Caco-2 (cell line): ENCODE results near the gene LDB2. TPM values are rescaled to one million over a fixed set of nuclear protein-coding genes. Genes with fewer than 3 reads are reported as not detected.
A peak's percentile ranks its signal among the peaks of the same experiment; 100 is the strongest.

ENCODE experiments used
- BruUV-seq: library from RNA; stranded (reverse); fragments of 400-500 nt; replicated peaks from 2 replicates; lab custom pipeline; 2021; lab: Mats Ljungman, UMichigan
- CTCF ChIA-PET: fragments of 300-600 bp; sonication (Branson Sonifier 250); formaldehyde crosslinking; loops from one replicate; lab custom pipeline; 2022; ENCODE audit warnings: antibody characterized with exemption; lab: Charles Lee
- POLR2A ChIA-PET: fragments of 300-600 bp; sonication (Branson Sonifier 250); formaldehyde crosslinking; loops from one replicate; lab custom pipeline; 2022; ENCODE audit warnings: antibody characterized with exemption; lab: Charles Lee
- DNase-seq, 2 experiments: peaks; one replicate each; pipeline versions ENCODE4 v3.0.0 to v3.0.0-alpha.2; 2020 to 2022
- H3K27me3 ChIP-seq: replicated peaks from 2 replicates; pipeline ENCODE4 v1.6.0; 2011; ENCODE audit warnings: low read length; ENCODE audit not compliant: control insufficient read depth, insufficient read depth
- H3K36me3 ChIP-seq: 2 replicates; pipeline ENCODE4 v1.5.1; 2011; ENCODE audit warnings: low read length; ENCODE audit not compliant: control insufficient read depth, insufficient read depth
- H3K4me1 ChIP-seq: fragments of 250-450 bp; sonication (Bioruptor Pico); 2 replicates; pipeline ENCODE4 v1.5.1; 2020; ENCODE audit warnings: mild to moderate bottlenecking
- H3K4me3 ChIP-seq: 2 replicates; pipeline ENCODE4 v1.5.1; 2011; ENCODE audit warnings: low read depth, mild to moderate bottlenecking, control low read depth, low read length
- H3K9me3 ChIP-seq: fragments of 250-450 bp; sonication (Bioruptor Pico); 2 replicates; pipeline ENCODE4 v1.5.1; 2020; ENCODE audit warnings: mild to moderate bottlenecking, moderate library complexity
- H3K27ac Mint-ChIP-seq: one replicate; pipeline ENCODE4 v1.8.0; 2022; ENCODE audit warnings: mixed read lengths; ENCODE audit not compliant: unreplicated experiment
- H3K27me3 Mint-ChIP-seq: one replicate; pipeline ENCODE4 v1.8.0; 2022; ENCODE audit warnings: mixed read lengths; ENCODE audit not compliant: insufficient read depth, unreplicated experiment
- H3K36me3 Mint-ChIP-seq: one replicate; pipeline ENCODE4 v1.8.0; 2022; ENCODE audit warnings: mild to moderate bottlenecking, mixed read lengths; ENCODE audit not compliant: insufficient read depth, unreplicated experiment
- H3K4me1 Mint-ChIP-seq: one replicate; pipeline ENCODE4 v1.8.0; 2022; ENCODE audit warnings: low read depth, mixed read lengths; ENCODE audit not compliant: unreplicated experiment
- H3K4me3 Mint-ChIP-seq: one replicate; pipeline ENCODE4 v1.8.0; 2022; ENCODE audit warnings: mild to moderate bottlenecking, moderate library complexity, mixed read lengths; ENCODE audit not compliant: unreplicated experiment
- H3K9me3 Mint-ChIP-seq: one replicate; pipeline ENCODE4 v1.8.0; 2022; ENCODE audit warnings: mixed read lengths; ENCODE audit not compliant: unreplicated experiment
- intact Hi-C: fragments of 100-400 bp; cut with micrococcal nuclease; formaldehyde crosslinking; loops from one replicate; pipeline ENCODE4 v1.10.0; 2022; ENCODE audit not compliant: unreplicated experiment
- total RNA-seq: library from RNA; stranded (reverse); gene quantifications from 2 replicates; pipeline ENCODE4 v1.2.3, GENCODE V29; 2022
- TF ChIP-seq, protein P1 (sequence below), 2 experiments: fragments of 200-600 bp in 1 of 2; IDR thresholded peaks; 1 replicate in 1 of 2; 2 replicates in 1 of 2; pipeline versions ENCODE4 v1.5.1 to v1.8.0; 2011 to 2022; ENCODE audit warnings: antibody characterized with exemption in 1 of 2, control low read depth in 1 of 2, inconsistent platforms in 1 of 2, low read depth in 1 of 2, low read length in 1 of 2, mild to moderate bottlenecking in 1 of 2, moderate library complexity in 1 of 2; ENCODE audit not compliant: insufficient read depth in 1 of 2, severe bottlenecking in 1 of 2, unreplicated experiment in 1 of 2

Gene LDB2
- total RNA-seq, 1 experiment from 2014 or later = not detected

DNA sequence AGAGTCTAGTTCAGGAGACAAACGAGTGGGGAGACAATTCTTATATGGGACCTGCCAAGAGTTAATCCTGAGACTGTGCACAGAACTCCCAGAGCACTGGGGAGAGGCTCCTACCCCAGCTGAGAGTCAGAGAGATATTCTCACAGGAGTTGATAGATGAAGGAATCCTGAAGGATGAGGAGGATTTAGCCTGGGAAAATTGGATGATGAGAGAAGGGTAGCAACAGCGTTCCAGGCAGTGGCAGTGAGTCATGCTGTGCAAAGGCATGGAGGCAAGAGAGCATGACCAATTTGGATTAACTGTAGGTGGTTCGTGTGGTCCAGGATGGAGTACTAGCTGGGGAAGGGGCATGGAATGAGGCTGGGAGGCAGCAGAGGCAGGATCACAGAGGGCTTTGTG is 318.6 kb downstream of the LDB2 start:
- ChIA-PET CTCF (no interaction called here), POLR2A (no interaction called here)
- no peaks in the 10 kb centered on the region for H3K4me1 ChIP-seq
- DNase-seq = no peak
- Mint-ChIP-seq H3K4me1 (no peaks in the 10 kb centered on the region), H3K36me3 (no peaks in the 10 kb centered on the region), H3K27ac (peak overlapping the region; percentile 11), H3K27me3 (peaks cover 17% of the 10 kb centered on the region), H3K9me3 (no peaks in the 10 kb centered on the region), H3K4me3 (no peak overlapping the region)
- TF ChIP-seq, protein P1, sequence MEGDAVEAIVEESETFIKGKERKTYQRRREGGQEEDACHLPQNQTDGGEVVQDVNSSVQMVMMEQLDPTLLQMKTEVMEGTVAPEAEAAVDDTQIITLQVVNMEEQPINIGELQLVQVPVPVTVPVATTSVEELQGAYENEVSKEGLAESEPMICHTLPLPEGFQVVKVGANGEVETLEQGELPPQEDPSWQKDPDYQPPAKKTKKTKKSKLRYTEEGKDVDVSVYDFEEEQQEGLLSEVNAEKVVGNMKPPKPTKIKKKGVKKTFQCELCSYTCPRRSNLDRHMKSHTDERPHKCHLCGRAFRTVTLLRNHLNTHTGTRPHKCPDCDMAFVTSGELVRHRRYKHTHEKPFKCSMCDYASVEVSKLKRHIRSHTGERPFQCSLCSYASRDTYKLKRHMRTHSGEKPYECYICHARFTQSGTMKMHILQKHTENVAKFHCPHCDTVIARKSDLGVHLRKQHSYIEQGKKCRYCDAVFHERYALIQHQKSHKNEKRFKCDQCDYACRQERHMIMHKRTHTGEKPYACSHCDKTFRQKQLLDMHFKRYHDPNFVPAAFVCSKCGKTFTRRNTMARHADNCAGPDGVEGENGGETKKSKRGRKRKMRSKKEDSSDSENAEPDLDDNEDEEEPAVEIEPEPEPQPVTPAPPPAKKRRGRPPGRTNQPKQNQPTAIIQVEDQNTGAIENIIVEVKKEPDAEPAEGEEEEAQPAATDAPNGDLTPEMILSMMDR (IDR thresholded peaks at IDR 0.05; ENCODE audit: insufficient read depth in 1 of 2, low read depth in 1 of 2, low read length in 1 of 2, severe bottlenecking in 1 of 2, unreplicated experiment in 1 of 2) = no peak
- intact Hi-C loops = no loop called here
- no peak overlapping the region for H3K4me3 ChIP-seq
- BruUV-seq = no TSS peak
- H3K36me3 ChIP-seq = no peaks in the 10 kb centered on the region
- H3K9me3 ChIP-seq = no peaks in the 10 kb centered on the region
- H3K27me3 ChIP-seq = no peaks in the 10 kb centered on the region; the same call in 1 of the 2 replicates

DNA sequence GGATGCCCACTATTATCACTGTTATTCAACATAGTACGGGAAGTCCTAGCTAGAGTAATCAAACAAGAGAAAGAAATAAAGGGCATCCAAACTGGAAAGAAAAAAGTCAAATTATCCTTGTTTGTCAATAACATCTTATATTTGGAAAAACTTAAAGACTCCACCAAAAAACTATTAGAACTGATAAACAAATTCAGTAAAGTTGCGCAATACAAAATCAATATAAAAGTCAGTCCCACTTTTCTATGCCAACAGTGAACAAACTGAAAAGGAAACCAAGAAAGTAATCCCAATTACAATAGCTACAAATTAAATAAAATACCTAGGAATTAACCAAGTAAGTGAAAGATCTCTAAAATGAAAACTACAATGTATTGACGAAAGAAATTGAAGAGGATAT is 321.3 kb downstream of the LDB2 start:
- Histone ChIP-seq H3K36me3 (no peaks in the 10 kb centered on the region), H3K27me3 (no peaks in the 10 kb centered on the region), H3K9me3 (no peaks in the 10 kb centered on the region), H3K4me1 (no peaks in the 10 kb centered on the region), H3K4me3 (no peak overlapping the region)
- BruUV-seq = no TSS peak
- peaks cover 21% of the 10 kb centered on the region for H3K27me3 Mint-ChIP-seq
- ChIA-PET CTCF (no interaction called here), POLR2A (no interaction called here)
- DNase-seq = no peak
- H3K4me1 Mint-ChIP-seq = no peaks in the 10 kb centered on the region
- intact Hi-C loops = no loop called here
- TF ChIP-seq, protein P1 (IDR thresholded peaks at IDR 0.05; ENCODE audit: insufficient read depth in 1 of 2, low read depth in 1 of 2, low read length in 1 of 2, severe bottlenecking in 1 of 2, unreplicated experiment in 1 of 2) = no peak
- no peak overlapping the region for H3K27ac Mint-ChIP-seq
- H3K4me3 Mint-ChIP-seq = no peak overlapping the region
- H3K36me3 Mint-ChIP-seq = no peaks in the 10 kb centered on the region
- no peaks in the 10 kb centered on the region for H3K9me3 Mint-ChIP-seq

DNA sequence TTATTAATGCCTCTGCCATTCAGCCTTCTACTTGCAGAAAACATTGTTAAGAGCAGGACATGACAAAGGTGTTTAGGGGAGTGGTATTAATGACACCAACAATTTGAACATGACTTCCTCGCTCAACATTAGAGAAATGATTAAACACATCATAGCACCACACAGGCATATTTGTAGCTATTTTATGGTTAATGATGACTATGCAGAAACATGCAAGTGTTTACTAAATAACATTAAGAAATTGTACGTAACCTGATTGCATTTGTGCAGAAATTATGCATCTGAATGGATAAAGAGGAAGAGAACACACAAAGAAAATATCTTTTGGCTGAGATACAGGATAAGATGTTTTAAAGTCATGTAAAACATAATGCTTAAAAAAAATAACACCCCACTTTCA is 323.5 kb downstream of the LDB2 start:
- H3K4me1 ChIP-seq = no peaks in the 10 kb centered on the region

More for the DNA sequence above, 323.5 kb downstream of the LDB2 start:
- peaks cover 16% of the 10 kb centered on the region for H3K27me3 Mint-ChIP-seq
- no TSS peak for BruUV-seq
- ChIA-PET CTCF (no interaction called here), POLR2A (no interaction called here)
- no peak overlapping the region for H3K27ac Mint-ChIP-seq
- no peaks in the 10 kb centered on the region for H3K9me3 Mint-ChIP-seq
- H3K4me3 Mint-ChIP-seq = no peak overlapping the region
- no peaks in the 10 kb centered on the region for H3K36me3 Mint-ChIP-seq
- H3K36me3 ChIP-seq = no peaks in the 10 kb centered on the region
- no peaks in the 10 kb centered on the region for H3K9me3 ChIP-seq
- DNase-seq = no peak
- no peaks in the 10 kb centered on the region for H3K27me3 ChIP-seq
- intact Hi-C loops = no loop called here
- TF ChIP-seq, protein P1 (IDR thresholded peaks at IDR 0.05; ENCODE audit: insufficient read depth in 1 of 2, low read depth in 1 of 2, low read length in 1 of 2, severe bottlenecking in 1 of 2, unreplicated experiment in 1 of 2) = no peak
- no peaks in the 10 kb centered on the region for H3K4me1 Mint-ChIP-seq
- no peak overlapping the region for H3K4me3 ChIP-seq
